Measurements from ENCODE around the gene ZNF587. TPM values are rescaled to one million over a fixed set of nuclear protein-coding genes. Genes with fewer than 3 reads are reported as not detected.

Gene ZNF587
- total RNA-seq (2022; extraction: Qiagen RNA extraction): 4.2 to 8.9 TPM (median 7.5 TPM) in 5 replicates

GRCh38 chr19:57849666-57850473, at the start of gene ZNF587:
ZNF587 (plus strand) TSS chr19:57849859; CDS start chr19:57850039, 180 bp downstream.

GRCh38 chr19:57814505-57815246, 35.0 kb upstream of the ZNF587 start, which contains the start of gene ZNF552:
ZNF552 (minus strand) TSS chr19:57814913; CDS start chr19:57814743, 170 bp downstream.

GRCh38 chr19:57830071-57830602, 19.5 kb upstream of the ZNF587 start, which contains the start of gene ZNF587B:
ZNF587B (plus strand) TSS chr19:57830299; CDS start chr19:57830529, 230 bp downstream.

GRCh38 chr19:57888560-57889231, 39.0 kb downstream of the ZNF587 start, which contains the start of gene ZNF814:
ZNF814 (minus strand) TSS chr19:57889037; CDS start chr19:57888802, 235 bp downstream.

Other genes with a start within 250 kb of the ZNF587 start
- gene ZNF530, start 250.0 kb upstream of the ZNF587 start, total RNA-seq (2022; extraction: Qiagen RNA extraction): 4.3 to 5.1 TPM (median 4.6 TPM) in 5 replicates
- 7.3 to 9.0 TPM (median 8.1 TPM) in 5 replicates for gene ZNF134, start 235.6 kb upstream of the ZNF587 start, total RNA-seq (2022; extraction: Qiagen RNA extraction)
- gene ZNF211, start 216.7 kb upstream of the ZNF587 start, total RNA-seq (2022; extraction: Qiagen RNA extraction): 6.3 to 6.9 TPM (median 6.8 TPM) in 5 replicates
- gene ZSCAN4, start 180.9 kb upstream of the ZNF587 start, total RNA-seq (2022; extraction: Qiagen RNA extraction): not detected in 5 replicates
- gene ZNF551, start 167.9 kb upstream of the ZNF587 start, total RNA-seq (2022; extraction: Qiagen RNA extraction): 4.4 to 6.4 TPM (median 5.4 TPM) in 5 replicates
- not detected in 5 replicates for gene ZNF154, start 140.7 kb upstream of the ZNF587 start, total RNA-seq (2022; extraction: Qiagen RNA extraction)
- gene ZNF671, start 122.2 kb upstream of the ZNF587 start, total RNA-seq (2022; extraction: Qiagen RNA extraction): 0.88 to 1.1 TPM (median 1.1 TPM) in 5 replicates
- gene ZNF776, start 103.0 kb upstream of the ZNF587 start, total RNA-seq (2022; extraction: Qiagen RNA extraction): 5.5 to 6.9 TPM (median 5.6 TPM) in 5 replicates
- 5.6 to 7.2 TPM (median 6.4 TPM) in 5 replicates for gene ZNF586, start 80.2 kb upstream of the ZNF587 start, total RNA-seq (2022; extraction: Qiagen RNA extraction)
- 4.9 to 6.3 TPM (median 5.2 TPM) in 5 replicates for gene ZNF552, start 34.9 kb upstream of the ZNF587 start, total RNA-seq (2022; extraction: Qiagen RNA extraction)
- gene ZNF587B, start 19.6 kb upstream of the ZNF587 start, total RNA-seq (2022; extraction: Qiagen RNA extraction): 7.1 to 11.0 TPM (median 9.1 TPM) in 5 replicates
- gene ZNF814, start 39.2 kb downstream of the ZNF587 start, total RNA-seq (2022; extraction: Qiagen RNA extraction): 1.3 to 2.5 TPM (median 1.9 TPM) in 5 replicates
- 3.1 to 6.2 TPM (median 4.6 TPM) in 5 replicates for gene ZNF417, start 66.7 kb downstream of the ZNF587 start, total RNA-seq (2022; extraction: Qiagen RNA extraction)
- 1.1 to 1.6 TPM (median 1.2 TPM) in 5 replicates for gene ZNF418, start 85.5 kb downstream of the ZNF587 start, total RNA-seq (2022; extraction: Qiagen RNA extraction)
- 0.99 to 1.4 TPM (median 1.3 TPM) in 5 replicates for gene ZNF256, start 97.8 kb downstream of the ZNF587 start, total RNA-seq (2022; extraction: Qiagen RNA extraction)
- not detected in 5 replicates for gene C19orf18, start 124.7 kb downstream of the ZNF587 start, total RNA-seq (2022; extraction: Qiagen RNA extraction)
- gene ZNF606, start 153.0 kb downstream of the ZNF587 start, total RNA-seq (2022; extraction: Qiagen RNA extraction): 1.3 to 3.8 TPM (median 2.3 TPM) in 5 replicates
- gene ZSCAN1, start 184.2 kb downstream of the ZNF587 start, total RNA-seq (2022; extraction: Qiagen RNA extraction): not detected in 5 replicates
- not detected in 5 replicates for gene ZNF135, start 209.4 kb downstream of the ZNF587 start, total RNA-seq (2022; extraction: Qiagen RNA extraction)
- gene ZSCAN18, start 248.4 kb downstream of the ZNF587 start, total RNA-seq (2022; extraction: Qiagen RNA extraction): 1.3 to 3.6 TPM (median 2.2 TPM) in 5 replicates